Measurements from ENCODE around the gene TNRC6B. TPM values are rescaled to one million over a fixed set of nuclear protein-coding genes. Genes with fewer than 3 reads are reported as not detected.

TNRC6B gene
- polyA plus RNA-seq, 1 donor (not counting 4 experiments of a cell fraction or from before 2014, with no cell fraction given), result 5.6 TPM

GRCh38 chr22:40363059-40363458 lies 185.3 kb downstream of the TNRC6B start:
- H3K27ac ChIP-seq (ENCODE audit: control insufficient read depth, insufficient read depth, low read length), result no peak overlapping the region
- no peaks in the 10 kb centered on the region for H3K9me1 ChIP-seq (ENCODE audit: control insufficient read depth, extremely low read depth, insufficient read depth, low read length)
- peaks cover 56 to 73% of the 10 kb centered on the region in 2 experiments for H3K36me3 ChIP-seq (ENCODE audit: control insufficient read depth in 2 of 2, extremely low read depth in 1 of 2, insufficient read depth in 2 of 2, low read length in 2 of 2)
- dilution Hi-C loops (cut with MboI; ENCODE audit: extremely low pct_ligation_motif_present, low sequenced_read_pairs), result no loop called here
- no peak overlapping the region for H3K9ac ChIP-seq (ENCODE audit: control insufficient read depth, extremely low read depth, insufficient read depth, low read length)
- H3K4me1 ChIP-seq (ENCODE audit: control insufficient read depth, extremely low read depth, insufficient read depth, low read length), result no peaks in the 10 kb centered on the region
- H3K4me3 ChIP-seq (ENCODE audit: control insufficient read depth in 2 of 3, extremely low read depth in 1 of 3, insufficient read depth in 2 of 3, low read depth in 1 of 3, low read length in 3 of 3), result no peak overlapping the region
- H3K27me3 ChIP-seq (ENCODE audit: control insufficient read depth, extremely low read depth, insufficient read depth, low read length), result no peaks in the 10 kb centered on the region
- TF ChIP-seq CTCF (optimal IDR thresholded peaks at IDR 0.05 in 1 of 3, IDR thresholded peaks at IDR 0.05 in 1 of 3, conservative IDR thresholded peaks at IDR 0.05 in 1 of 3; ENCODE audit: extremely low read depth in 1 of 3, insufficient read depth in 2 of 3, low read length in 3 of 3), result no peak
- no peak for TF ChIP-seq EZH2 (IDR thresholded peaks at IDR 0.05; ENCODE audit: low read length)
- H3K79me2 ChIP-seq (ENCODE audit: control insufficient read depth, insufficient read depth, low read length), result no peaks in the 10 kb centered on the region
- no peaks in the 10 kb centered on the region for H4K20me1 ChIP-seq (ENCODE audit: control insufficient read depth, extremely low read depth, insufficient read depth, low read length)
- H2AFZ ChIP-seq (ENCODE audit: control insufficient read depth, low read length), result no peak overlapping the region
- DNase-seq (ENCODE audit: low read depth, low spot score) (no peak), FAIRE-seq (no peak)
- H3K9me3 ChIP-seq (ENCODE audit: control insufficient read depth, low read depth, low read length), result no peaks in the 10 kb centered on the region
- no peak overlapping the region for H3K4me2 ChIP-seq (ENCODE audit: control insufficient read depth, extremely low read depth, insufficient read depth, low read depth, low read length)

DNA sequence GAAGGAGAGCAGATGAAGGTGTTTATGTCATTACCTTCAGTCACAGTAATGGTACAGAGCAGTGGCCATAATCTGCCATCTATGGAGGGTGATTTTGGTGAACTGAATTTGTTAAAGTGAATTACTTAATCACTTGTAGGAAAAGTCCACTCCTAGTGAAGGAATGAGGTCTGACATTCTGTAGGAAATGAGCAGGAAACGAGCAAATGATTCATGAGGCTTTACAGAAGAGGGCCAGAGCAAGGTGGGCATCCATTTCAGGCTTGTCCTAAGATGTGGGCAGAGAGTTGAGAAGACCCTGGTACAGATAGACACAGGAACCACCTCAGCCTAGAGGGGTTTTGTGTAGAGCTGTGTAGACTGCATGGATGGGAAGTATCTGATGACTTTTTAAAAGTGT lies 186.7 kb downstream of the TNRC6B start:
- Histone ChIP-seq H3K36me3 (ENCODE audit: control insufficient read depth in 2 of 2, extremely low read depth in 1 of 2, insufficient read depth in 2 of 2, low read length in 2 of 2) (peaks cover 53 to 62% of the 10 kb centered on the region in 2 experiments), H3K9me1 (ENCODE audit: control insufficient read depth, extremely low read depth, insufficient read depth, low read length) (no peaks in the 10 kb centered on the region), H4K20me1 (ENCODE audit: control insufficient read depth, extremely low read depth, insufficient read depth, low read length) (no peaks in the 10 kb centered on the region), H3K4me1 (ENCODE audit: control insufficient read depth, extremely low read depth, insufficient read depth, low read length) (no peaks in the 10 kb centered on the region), H3K27ac (ENCODE audit: control insufficient read depth, insufficient read depth, low read length) (no peak overlapping the region), H3K9me3 (ENCODE audit: control insufficient read depth, low read depth, low read length) (no peaks in the 10 kb centered on the region), H3K27me3 (ENCODE audit: control insufficient read depth, extremely low read depth, insufficient read depth, low read length) (no peaks in the 10 kb centered on the region), H3K79me2 (ENCODE audit: control insufficient read depth, insufficient read depth, low read length) (no peaks in the 10 kb centered on the region), H3K9ac (ENCODE audit: control insufficient read depth, extremely low read depth, insufficient read depth, low read length) (no peak overlapping the region), H3K4me2 (ENCODE audit: control insufficient read depth, extremely low read depth, insufficient read depth, low read depth, low read length) (no peak overlapping the region), H3K4me3 (ENCODE audit: control insufficient read depth in 2 of 3, extremely low read depth in 1 of 3, insufficient read depth in 2 of 3, low read depth in 1 of 3, low read length in 3 of 3) (no peak overlapping the region), H2AFZ (ENCODE audit: control insufficient read depth, low read length) (no peak overlapping the region)
- dilution Hi-C loops (cut with MboI; ENCODE audit: extremely low pct_ligation_motif_present, low sequenced_read_pairs), result no loop called here
- FAIRE-seq (no peak), DNase-seq (ENCODE audit: low read depth, low spot score) (no peak)
- TF ChIP-seq CTCF (optimal IDR thresholded peaks at IDR 0.05 in 1 of 3, IDR thresholded peaks at IDR 0.05 in 1 of 3, conservative IDR thresholded peaks at IDR 0.05 in 1 of 3; ENCODE audit: extremely low read depth in 1 of 3, insufficient read depth in 2 of 3, low read length in 3 of 3), result no peak
- TF ChIP-seq EZH2 (IDR thresholded peaks at IDR 0.05; ENCODE audit: low read length), result no peak

Measured in keratinocyte (primary cell).